ENCODE measurements around the gene RCE1. TPM values are rescaled to one million over a fixed set of nuclear protein-coding genes. Genes with fewer than 3 reads are reported as not detected.

The RCE1 gene
- total RNA-seq, 2 donors from 2014 or later = 34.5 to 37.5 TPM

GRCh38 chr11:66851239-66851596 lies 8.0 kb downstream of the RCE1 start:
- Mint-ChIP-seq H3K36me3 (ENCODE audit: low read depth) (peaks cover 8% of the 10 kb centered on the region), H3K9me3 (no peaks in the 10 kb centered on the region), H3K27me3 (ENCODE audit: insufficient read depth) (no peaks in the 10 kb centered on the region), H3K4me1 (peaks cover 4% of the 10 kb centered on the region), H3K4me3 (no peak overlapping the region), H3K27ac (no peak overlapping the region)
- Histone ChIP-seq H3K9me3 (ENCODE audit: control insufficient read depth, low read length) (no peaks in the 10 kb centered on the region), H3K4me1 (ENCODE audit: control insufficient read depth, insufficient read depth, low read length) (no peaks in the 10 kb centered on the region), H3K27ac (ENCODE audit: low read depth, low read length) (no peak overlapping the region), H3K27me3 (ENCODE audit: control insufficient read depth, insufficient read depth, low read length, poor library complexity, severe bottlenecking) (no peaks in the 10 kb centered on the region), H3K9ac (ENCODE audit: extremely low read depth, low read length, poor library complexity, severe bottlenecking) (no peak overlapping the region), H3K36me3 (ENCODE audit: control insufficient read depth, insufficient read depth, low read length) (peaks cover 8% of the 10 kb centered on the region), H3K4me3 (ENCODE audit: low read length) (no peak overlapping the region)
- TF ChIP-seq CTCF (conservative IDR thresholded peaks at IDR 0.05) = no peak
- 82 to 100% methylated on average over 2 to 4 of the region's 4 CpGs for WGBS, 2 experiments (ENCODE audit: insufficient coverage in 1 of 2, insufficient read length in 1 of 2)
- DNase-seq = peak; percentile 41

- H3K36me3 ChIP-seq (ENCODE audit: control insufficient read depth, insufficient read depth, low read length) = peaks cover 2% of the 10 kb centered on the region
- no peaks in the 10 kb centered on the region for H3K27me3 Mint-ChIP-seq (ENCODE audit: insufficient read depth)
- H3K27ac ChIP-seq (ENCODE audit: low read depth, low read length) = no peak overlapping the region
- no peak overlapping the region for H3K9ac ChIP-seq (ENCODE audit: extremely low read depth, low read length, poor library complexity, severe bottlenecking)
- DNase-seq = peak; percentile 88
- H3K4me1 Mint-ChIP-seq = peaks cover 4% of the 10 kb centered on the region
- 84 to 91% methylated on average over 23 to 26 of the region's 26 CpGs for WGBS, 2 experiments (ENCODE audit: insufficient coverage in 1 of 2, insufficient read length in 1 of 2)
- no peak overlapping the region for H3K4me3 Mint-ChIP-seq
- TF ChIP-seq CTCF (conservative IDR thresholded peaks at IDR 0.05) = peak; percentile 78
- H3K9me3 Mint-ChIP-seq = no peaks in the 10 kb centered on the region
- no peaks in the 10 kb centered on the region for H3K4me1 ChIP-seq (ENCODE audit: control insufficient read depth, insufficient read depth, low read length)
- no peaks in the 10 kb centered on the region for H3K27me3 ChIP-seq (ENCODE audit: control insufficient read depth, insufficient read depth, low read length, poor library complexity, severe bottlenecking)
- H3K27ac Mint-ChIP-seq = peak overlapping the region; percentile 48
- H3K9me3 ChIP-seq (ENCODE audit: control insufficient read depth, low read length) = no peaks in the 10 kb centered on the region
- H3K4me3 ChIP-seq (ENCODE audit: low read length) = no peak overlapping the region
- H3K36me3 Mint-ChIP-seq (ENCODE audit: low read depth) = peaks cover 4% of the 10 kb centered on the region
Measured at GRCh38 chr11:66851698-66852465, 8.6 kb downstream of the RCE1 start.

GRCh38 chr11:66852466-66853241 lies 9.4 kb downstream of the RCE1 start:
- Histone ChIP-seq H3K9ac (ENCODE audit: extremely low read depth, low read length, poor library complexity, severe bottlenecking) (no peak overlapping the region), H3K4me1 (ENCODE audit: control insufficient read depth, insufficient read depth, low read length) (no peaks in the 10 kb centered on the region), H3K36me3 (ENCODE audit: control insufficient read depth, insufficient read depth, low read length) (no peaks in the 10 kb centered on the region), H3K9me3 (ENCODE audit: control insufficient read depth, low read length) (no peaks in the 10 kb centered on the region), H3K4me3 (ENCODE audit: low read length) (no peak overlapping the region), H3K27ac (ENCODE audit: low read depth, low read length) (no peak overlapping the region), H3K27me3 (ENCODE audit: control insufficient read depth, insufficient read depth, low read length, poor library complexity, severe bottlenecking) (no peaks in the 10 kb centered on the region)
- H3K9me3 Mint-ChIP-seq = no peaks in the 10 kb centered on the region
- peak; percentile 31 for DNase-seq
- peaks cover 4% of the 10 kb centered on the region for H3K36me3 Mint-ChIP-seq (ENCODE audit: low read depth)
- H3K4me1 Mint-ChIP-seq = peaks cover 4% of the 10 kb centered on the region
- no peak overlapping the region for H3K27ac Mint-ChIP-seq
- peak; percentile 22 for TF ChIP-seq CTCF (conservative IDR thresholded peaks at IDR 0.05)
- no peaks in the 10 kb centered on the region for H3K27me3 Mint-ChIP-seq (ENCODE audit: insufficient read depth)
- WGBS, 2 experiments (ENCODE audit: insufficient coverage in 1 of 2, insufficient read length in 1 of 2) = 91 to 94% methylated on average over 25 to 26 of the region's 26 CpGs
- no peak overlapping the region for H3K4me3 Mint-ChIP-seq
